Fibroblast of skin of right quadriceps (primary cell): ENCODE data around the gene DYSF.
A peak's percentile ranks its signal among the peaks of the same experiment; 100 is the strongest.

Experiments used
- DNase-seq: peaks from one replicate; pipeline ENCODE4 v3.0.0-alpha.2; 2013

Gene DYSF

GRCh38 chr2:71531522-71532047 lies 78.2 kb downstream of the DYSF start:
- DNase-seq: peak; percentile 72

DNA sequence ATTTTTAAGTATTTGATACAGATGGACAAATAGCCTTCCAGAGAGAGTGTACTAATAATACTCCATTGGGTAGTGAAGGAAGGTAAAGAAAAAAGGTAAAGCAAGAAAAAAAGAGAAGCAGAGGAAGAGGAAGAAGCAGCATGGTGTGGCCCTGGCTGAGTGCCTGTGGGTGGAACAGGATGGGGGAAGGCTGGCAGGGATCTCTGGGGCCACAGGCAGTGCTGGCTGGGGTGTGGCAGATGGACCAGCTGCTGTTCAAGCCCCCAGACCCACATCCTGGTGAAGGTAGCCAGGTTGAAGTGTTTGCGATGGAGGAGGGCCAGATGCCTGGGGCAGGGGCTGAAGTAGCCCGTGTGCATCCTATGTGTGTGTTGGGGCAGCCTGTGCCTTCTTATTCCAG lies 79.0 kb downstream of the DYSF start:
- no peak for DNase-seq

DNA sequence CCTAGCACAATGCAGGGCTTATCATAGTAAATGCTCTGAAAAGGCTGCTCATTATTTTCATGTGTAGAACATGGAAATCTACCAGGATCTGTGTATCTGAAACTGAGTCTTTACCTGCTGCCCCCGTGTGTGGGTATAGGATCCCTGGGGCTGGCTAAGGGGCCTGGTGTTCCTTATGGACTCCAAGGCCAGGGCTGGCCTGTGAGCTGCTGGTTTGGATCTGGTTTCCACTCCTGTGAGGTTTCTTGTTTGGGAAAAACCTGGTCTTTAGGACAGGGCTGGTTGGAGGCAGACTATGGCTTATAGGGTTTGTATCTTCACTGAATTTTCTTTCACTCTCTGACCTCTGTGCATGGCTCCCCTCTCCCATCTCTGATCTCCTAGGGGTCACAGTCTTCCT lies 80.8 kb downstream of the DYSF start:
- DNase-seq: no peak

DNA sequence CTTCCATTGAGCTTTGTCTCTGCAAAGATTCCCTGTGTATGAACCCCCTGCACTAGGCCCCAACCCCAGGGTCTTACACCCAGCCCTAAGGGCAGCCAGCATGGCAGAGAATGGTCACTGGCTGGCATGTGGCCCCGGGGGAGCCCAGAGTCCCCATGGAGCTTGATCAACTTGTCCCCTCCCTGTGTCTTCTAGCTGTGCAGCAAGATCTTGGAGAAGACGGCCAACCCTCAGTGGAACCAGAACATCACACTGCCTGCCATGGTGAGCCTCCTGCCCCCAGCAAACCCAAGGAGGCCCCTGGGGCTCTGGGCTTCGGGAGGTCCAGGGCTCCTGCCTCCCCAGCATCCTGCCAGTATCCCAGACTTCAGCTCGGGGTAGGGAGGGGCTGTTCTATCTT lies 81.5 kb downstream of the DYSF start:
- DNase-seq: no peak

- DNase-seq: no peak
These were observed 82.2 kb downstream of the DYSF start for GRCh38 chr2:71535526-71535925.

DNA sequence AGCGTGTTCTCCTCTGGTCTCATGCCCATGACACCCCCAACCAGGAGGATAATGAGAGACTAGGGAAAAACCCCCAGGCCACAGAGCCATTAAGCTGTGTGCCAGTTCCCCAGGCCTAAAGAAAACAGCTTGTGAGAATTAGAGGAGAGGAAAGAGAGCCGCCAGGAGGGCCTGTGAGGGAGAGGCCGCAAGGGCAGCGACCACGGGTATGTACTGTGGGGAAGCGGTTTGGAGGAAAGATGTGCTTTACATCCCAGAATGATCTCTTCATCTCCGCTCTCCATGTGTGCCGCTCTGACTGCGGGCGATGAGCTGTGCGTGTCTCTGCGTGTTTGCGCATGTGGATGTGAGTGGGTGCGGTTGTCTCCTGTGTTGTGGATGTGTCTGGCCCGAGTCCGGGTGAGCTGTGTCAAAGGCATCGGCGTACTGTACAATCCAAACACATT lies 82.9 kb downstream of the DYSF start:
- DNase-seq: peak; percentile 33

- DNase-seq: no peak
These were observed 84.9 kb downstream of the DYSF start for GRCh38 chr2:71538241-71538640.

GRCh38 chr2:71538656-71539265 lies 85.4 kb downstream of the DYSF start:
- no peak for DNase-seq

- DNase-seq: no peak
These were observed 87.5 kb downstream of the DYSF start for GRCh38 chr2:71540818-71541217.

DNA sequence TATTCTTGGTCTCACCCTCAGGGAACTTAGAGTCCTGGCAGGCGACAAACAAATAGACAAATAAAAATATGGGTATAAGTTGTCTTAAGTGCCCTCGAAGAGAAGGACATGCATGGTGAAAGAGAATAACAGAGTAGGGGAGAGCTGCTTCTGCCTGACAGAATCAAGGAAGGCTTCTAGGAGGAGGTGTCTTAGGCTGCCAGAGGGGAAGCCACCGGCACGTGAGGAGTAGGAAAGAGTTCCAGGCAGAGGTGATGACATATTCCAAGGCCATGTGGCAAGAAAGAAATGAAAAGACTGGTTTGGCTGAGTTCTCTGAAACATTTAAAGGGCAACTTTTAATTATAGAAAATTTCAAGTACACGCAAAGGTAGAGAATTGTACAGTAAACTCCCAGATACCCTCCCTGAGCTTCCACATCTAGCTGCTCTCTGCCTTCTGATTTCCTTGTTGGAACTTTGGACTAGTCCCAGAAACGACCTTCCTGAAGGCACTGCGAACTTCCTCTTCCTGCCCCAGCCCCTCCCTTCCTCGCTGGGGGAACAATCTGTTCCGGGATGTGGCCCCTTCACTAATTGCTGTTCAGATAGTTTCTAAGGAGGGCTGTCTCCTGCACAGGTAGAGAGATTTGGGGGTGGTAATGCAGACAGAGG lies 91.7 kb downstream of the DYSF start:
- DNase-seq: no peak

DNA sequence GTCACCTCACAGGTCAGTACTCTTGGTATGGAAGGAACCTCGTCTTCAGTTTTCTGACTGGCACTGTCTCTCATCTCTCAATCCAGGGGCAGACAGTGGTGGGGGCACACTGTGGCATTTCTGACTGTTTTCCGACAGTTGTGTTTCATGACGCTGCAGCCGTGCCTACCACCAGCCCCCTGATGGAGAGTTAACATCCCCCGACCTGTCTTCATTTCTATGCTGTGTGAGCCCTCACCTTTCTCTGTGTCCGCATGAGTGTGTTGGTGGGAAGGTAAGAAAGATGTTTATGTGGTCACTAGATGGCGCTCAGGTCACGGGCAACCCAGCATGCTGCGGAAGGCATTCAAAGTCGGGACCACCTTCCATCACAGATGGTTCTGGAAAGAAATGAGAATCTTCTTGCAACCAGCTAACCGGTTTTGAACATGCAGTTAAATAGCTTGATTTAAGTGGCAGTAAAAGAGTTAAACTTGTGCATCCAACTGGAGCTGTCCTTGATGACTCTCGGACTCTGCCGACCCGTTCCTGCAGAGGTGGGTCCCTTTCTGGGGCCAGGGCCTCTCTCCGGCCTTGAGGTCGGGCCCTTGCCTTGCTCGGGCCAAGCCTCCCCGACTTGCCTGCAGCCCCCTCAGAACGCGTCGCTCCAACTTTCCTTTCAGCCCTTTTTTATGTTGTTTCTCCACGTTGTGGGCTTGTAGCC lies 92.4 kb downstream of the DYSF start:
- peak; percentile 62 for DNase-seq

GRCh38 chr2:71546275-71546638 lies 92.9 kb downstream of the DYSF start:
- no peak for DNase-seq

- no peak for DNase-seq
These were observed 93.5 kb downstream of the DYSF start for GRCh38 chr2:71546777-71547281.

- no peak for DNase-seq
These were observed 94.4 kb downstream of the DYSF start for GRCh38 chr2:71547616-71548285.

DNA sequence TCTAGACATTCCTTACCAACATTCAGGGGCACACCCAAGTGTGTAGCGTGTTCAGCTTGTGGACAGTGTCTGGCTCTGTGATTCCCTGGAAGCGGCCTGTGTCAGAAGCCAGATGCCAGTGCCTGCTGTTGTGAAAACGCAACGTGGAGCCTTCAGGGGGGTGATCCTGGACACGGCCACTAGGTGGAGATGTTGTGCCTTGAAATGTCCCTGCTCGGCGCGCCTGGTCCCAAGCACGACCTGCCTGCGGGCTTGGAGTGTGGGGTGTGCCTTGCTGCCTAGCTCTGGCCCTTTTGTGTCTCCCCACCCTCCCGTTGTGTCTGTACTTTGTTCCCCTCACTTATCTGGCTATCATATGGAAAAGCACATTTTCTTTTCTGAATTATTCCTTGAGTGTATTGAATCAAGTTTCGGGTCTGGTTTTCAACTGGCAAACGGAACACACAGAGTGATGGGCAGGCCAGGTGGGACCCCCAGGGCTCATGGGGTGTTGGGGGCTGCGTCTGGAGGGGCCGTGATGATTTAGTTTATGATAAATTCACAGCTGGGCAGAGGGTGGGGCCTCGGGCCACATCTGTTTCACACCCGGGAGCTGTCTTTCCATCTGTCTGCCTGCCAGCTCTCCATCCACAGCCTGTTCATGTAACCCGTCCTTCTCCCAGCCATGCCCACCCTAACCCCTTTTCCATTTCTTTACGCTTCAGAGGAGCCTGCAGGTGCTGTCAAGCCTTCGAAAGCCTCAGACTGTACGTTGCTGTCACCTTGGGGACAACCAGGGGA lies 95.5 kb downstream of the DYSF start:
- peak; percentile 62 for DNase-seq

DNA sequence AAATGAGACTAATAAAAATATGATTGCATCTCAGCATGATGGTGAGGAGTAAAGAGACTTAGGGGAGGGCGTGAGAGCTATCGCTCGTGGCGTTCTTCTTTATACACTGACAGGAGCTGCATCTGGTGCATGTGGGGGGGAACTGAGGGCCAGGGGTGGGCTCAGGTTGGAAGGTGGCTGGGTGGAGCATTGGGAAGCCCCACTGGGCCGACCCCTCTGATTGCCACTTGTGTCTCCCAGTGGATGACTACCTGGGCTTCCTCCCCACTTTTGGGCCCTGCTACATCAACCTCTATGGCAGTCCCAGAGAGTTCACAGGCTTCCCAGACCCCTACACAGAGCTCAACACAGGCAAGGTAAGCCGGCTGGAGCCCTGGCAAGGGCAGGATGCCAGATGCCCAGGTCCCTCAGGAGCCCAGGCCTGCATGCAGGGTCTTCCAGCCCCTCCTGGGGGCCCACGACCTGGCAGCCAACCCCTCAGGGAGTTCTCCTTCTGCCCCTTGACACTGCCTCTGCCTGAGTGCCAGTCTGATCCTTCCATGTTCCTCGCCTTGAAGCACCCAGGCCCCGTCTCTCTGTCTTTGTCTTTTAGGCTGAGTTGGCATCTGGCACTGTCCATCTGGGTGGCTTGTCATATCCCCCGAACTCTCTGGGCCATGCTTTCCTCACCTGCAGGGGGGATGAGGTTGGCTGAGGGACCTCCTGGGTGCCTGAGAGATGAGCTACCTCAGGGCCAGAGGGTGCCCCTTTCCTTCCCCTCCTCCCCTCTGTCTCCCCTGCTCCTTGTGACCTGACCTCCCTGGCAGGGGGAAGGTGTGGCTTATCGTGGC lies 97.7 kb downstream of the DYSF start:
- no peak for DNase-seq

DNA sequence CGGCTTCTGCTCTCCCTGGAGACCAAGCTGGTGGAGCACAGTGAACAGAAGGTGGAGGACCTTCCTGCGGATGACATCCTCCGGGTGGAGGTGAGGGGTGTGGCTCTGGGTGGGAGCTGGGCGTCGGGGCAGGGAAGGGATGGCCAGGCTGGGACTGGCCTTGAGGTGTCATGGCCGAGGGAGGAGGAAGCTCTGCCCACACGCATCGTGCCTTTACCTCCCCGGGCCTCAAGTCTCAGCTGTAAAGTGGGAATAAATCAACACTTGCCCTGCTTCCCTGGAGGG lies 98.2 kb downstream of the DYSF start:
- DNase-seq: no peak

- no peak for DNase-seq
These were observed 99.0 kb downstream of the DYSF start for GRCh38 chr2:71552356-71552755.

DNA sequence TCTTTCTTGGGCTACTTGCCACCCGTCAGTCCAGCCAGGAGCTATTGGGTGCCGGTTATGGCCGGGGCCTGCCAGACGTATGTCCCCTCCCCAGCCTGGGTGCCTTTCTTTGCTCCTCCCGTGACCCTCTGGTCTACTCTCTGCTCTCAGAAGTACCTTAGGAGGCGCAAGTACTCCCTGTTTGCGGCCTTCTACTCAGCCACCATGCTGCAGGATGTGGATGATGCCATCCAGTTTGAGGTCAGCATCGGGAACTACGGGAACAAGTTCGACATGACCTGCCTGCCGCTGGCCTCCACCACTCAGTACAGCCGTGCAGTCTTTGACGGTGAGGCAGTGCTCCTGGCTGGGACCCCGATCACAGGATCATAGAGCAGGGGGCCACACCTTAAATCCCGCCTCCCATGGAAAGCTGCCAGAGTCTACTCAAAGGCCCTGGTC lies 99.5 kb downstream of the DYSF start:
- DNase-seq: no peak

DNA sequence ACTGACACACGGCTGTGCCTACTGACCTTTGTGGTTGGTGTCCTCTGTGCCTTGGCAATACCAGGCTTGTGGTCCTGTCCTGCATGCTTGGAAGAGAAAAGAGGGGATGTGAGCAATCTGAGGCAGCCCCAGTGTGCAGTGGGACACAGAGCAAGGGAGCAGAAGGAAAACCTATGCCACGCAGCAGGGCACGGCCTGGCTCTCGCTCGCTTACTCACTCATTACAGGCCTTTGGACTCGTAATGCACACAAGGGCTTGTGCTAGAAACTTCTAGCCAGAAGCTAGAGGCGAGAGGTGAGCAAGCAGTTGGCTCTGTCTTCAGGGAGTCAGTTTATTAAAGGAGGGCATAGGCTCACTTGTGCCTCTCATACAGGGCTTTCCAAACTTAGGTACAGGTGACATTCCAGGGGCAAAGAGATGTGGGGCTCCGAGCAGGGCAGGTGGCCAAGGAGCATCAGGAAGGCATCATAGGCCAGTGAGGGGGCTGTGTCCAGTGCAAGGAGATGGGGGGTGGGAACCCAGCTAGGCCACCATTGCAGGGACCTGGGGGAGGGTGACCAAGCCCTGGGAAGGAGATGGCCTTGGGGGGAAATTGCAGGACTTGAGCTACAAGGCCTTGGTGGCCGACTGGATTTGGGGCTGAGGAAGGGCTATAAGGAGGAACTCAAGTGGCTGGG lies 100.8 kb downstream of the DYSF start:
- DNase-seq: no peak

DNA sequence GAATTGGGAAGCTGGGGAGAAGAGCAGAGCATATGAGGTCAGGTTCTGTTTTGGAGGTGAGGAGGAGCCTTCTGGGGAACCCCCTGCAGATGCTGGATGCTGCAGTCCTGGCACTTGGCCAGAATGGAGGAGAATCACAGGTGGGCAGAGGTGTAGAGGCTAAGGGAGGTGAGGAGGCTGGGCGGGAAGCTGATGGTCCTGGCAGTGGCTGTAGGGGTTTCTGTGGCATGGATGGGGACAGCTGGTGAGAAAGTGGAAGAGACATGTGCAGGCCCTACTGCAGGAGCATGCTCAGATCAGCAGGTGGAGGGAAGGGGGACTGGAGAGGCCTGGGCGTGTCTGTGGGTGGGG lies 101.3 kb downstream of the DYSF start:
- DNase-seq: no peak
